B cell (primary cell): ENCODE data around the gene ARID3C. TPM values are rescaled to one million over a fixed set of nuclear protein-coding genes. Genes with fewer than 3 reads are reported as not detected.

Experiments used
- ATAC-seq: fragments of 200-7000 bp; cut with Tn5 transposase; one replicate; pipeline ENCODE4 v1.10.0; 2021; ENCODE audit warnings: low read depth, mild to moderate bottlenecking, moderate number of reproducible peaks, moderate library complexity
- CTCF ChIA-PET: fragments of 350-600 bp; sonication (Branson Sonifier 250); formaldehyde crosslinking; loops from one replicate; lab custom pipeline; 2021; ENCODE audit warnings: antibody characterized with exemption, inconsistent platforms; lab: Charles Lee
- POLR2A ChIA-PET: fragments of 350-600 bp; sonication (Branson Sonifier 250); formaldehyde crosslinking; loops from one replicate; lab custom pipeline; 2021; ENCODE audit warnings: antibody characterized with exemption; lab: Charles Lee
- DNase-seq: peaks from one replicate; pipeline ENCODE4 v3.0.0; 2013
- H2AFZ ChIP-seq: 2 replicates; pipeline ENCODE4 v1.6.1; 2012; ENCODE audit warnings: mild to moderate bottlenecking, low read depth, low read length; ENCODE audit not compliant: insufficient read depth, poor library complexity, severe bottlenecking
- H3K27ac ChIP-seq, 2 donors: 1 replicate in 1 of 2; 2 replicates in 1 of 2; pipeline ENCODE4 v1.5.1; 2012 to 2013; ENCODE audit warnings: low read length in 2 of 2, mild to moderate bottlenecking in 2 of 2, moderate library complexity in 1 of 2
- H3K27me3 ChIP-seq, 4 experiments: fragments of 200-600 bp in 1 of 4; sonication (generic) in 1 of 4; replicated peaks in 1 of 4; 1 replicate in 2 of 4; 2 replicates in 2 of 4; pipeline versions ENCODE4 v1.6.1 to v1.7.0; 2013 to 2016; ENCODE audit warnings: low read length in 3 of 4, mild to moderate bottlenecking in 2 of 4, mixed read lengths in 1 of 4, moderate library complexity in 1 of 4; ENCODE audit not compliant: insufficient read depth in 4 of 4, control insufficient read depth in 3 of 4; ENCODE audit errors: control extremely low read depth in 1 of 4
- H3K36me3 ChIP-seq, 2 experiments: replicated peaks in 1 of 2; 1 replicate in 1 of 2; 2 replicates in 1 of 2; pipeline versions ENCODE4 v1.6.1 to v1.7.1; 2013; ENCODE audit warnings: low read length in 1 of 2; ENCODE audit not compliant: insufficient read depth in 2 of 2, control insufficient read depth in 1 of 2; ENCODE audit errors: control extremely low read depth in 1 of 2, extremely low read depth in 1 of 2
- H3K4me1 ChIP-seq, 2 donors: fragments of 200-600 bp in 1 of 2; sonication (generic) in 1 of 2; 1 replicate in 1 of 2; 2 replicates in 1 of 2; pipeline versions ENCODE4 v1.5.1 to v1.6.1; 2013 to 2017; ENCODE audit warnings: low read length in 2 of 2; ENCODE audit not compliant: control insufficient read depth in 2 of 2, insufficient read depth in 2 of 2
- H3K4me2 ChIP-seq: replicated peaks from 2 replicates; pipeline ENCODE3; 2012; ENCODE audit warnings: mild to moderate bottlenecking, low read depth, low read length; ENCODE audit not compliant: poor library complexity, severe bottlenecking
- H3K4me3 ChIP-seq, 5 experiments: fragments of 200-600 bp in 1 of 5; sonication (generic) in 1 of 5; 1 replicate in 3 of 5; 2 replicates in 2 of 5; pipeline versions ENCODE4 v1.5.1 to v1.7.0; 2011 to 2016; ENCODE audit warnings: low read length in 4 of 5, mild to moderate bottlenecking in 4 of 5, low read depth in 2 of 5, control low read depth in 1 of 5, moderate library complexity in 1 of 5; ENCODE audit not compliant: insufficient read depth in 1 of 5; ENCODE audit errors: control extremely low read depth in 1 of 5, extremely low read depth in 1 of 5
- H3K79me2 ChIP-seq: fragments of 200-600 bp; sonication (generic); one replicate; pipeline ENCODE4 v1.6.0; 2016; ENCODE audit warnings: low read length; ENCODE audit not compliant: control insufficient read depth, insufficient read depth
- H3K9ac ChIP-seq: fragments of 200-600 bp; sonication (generic); 2 replicates; pipeline ENCODE4 v1.6.1; 2017; ENCODE audit warnings: mild to moderate bottlenecking, low read length, moderate library complexity
- H3K9me3 ChIP-seq, 3 donors: one replicate each; pipeline versions ENCODE4 v1.6.1 to v1.7.1; 2013; ENCODE audit warnings: low read length in 2 of 3; ENCODE audit not compliant: control insufficient read depth in 2 of 3, insufficient read depth in 1 of 3; ENCODE audit errors: control extremely low read depth in 1 of 3
- H4K20me1 ChIP-seq: 2 replicates; pipeline ENCODE4 v1.6.0; 2012; ENCODE audit warnings: mild to moderate bottlenecking, low read length; ENCODE audit not compliant: insufficient read depth, control insufficient read depth, poor library complexity, severe bottlenecking
- H3K27ac Mint-ChIP-seq: one replicate; pipeline ENCODE4 v1.8.0; 2021; ENCODE audit warnings: mixed read lengths
- H3K27me3 Mint-ChIP-seq: one replicate; pipeline ENCODE4 v1.8.0; 2021; ENCODE audit warnings: mixed read lengths
- H3K4me1 Mint-ChIP-seq: one replicate; pipeline ENCODE4 v1.8.0; 2021; ENCODE audit warnings: mixed read lengths
- H3K4me3 Mint-ChIP-seq: one replicate; pipeline ENCODE4 v1.8.0; 2021; ENCODE audit warnings: mixed read lengths
- H3K9me3 Mint-ChIP-seq: one replicate; pipeline ENCODE4 v1.8.0; 2022; ENCODE audit warnings: mixed read lengths; ENCODE audit not compliant: insufficient read depth
- EZH2 ChIP-seq: IDR thresholded peaks from 2 replicates; pipeline ENCODE4 v1.6.1; 2012; ENCODE audit warnings: borderline replicate concordance, low read depth, mild to moderate bottlenecking, moderate library complexity, low read length; ENCODE audit not compliant: insufficient read depth, poor library complexity, severe bottlenecking
- WGBS: methylation state at CpG from one replicate; pipeline ENCODE4 v1.1.5; 2013; ENCODE audit warnings: missing lambda C conversion rate; ENCODE audit not compliant: insufficient coverage; 5-methylcytosine and 5-hydroxymethylcytosine counted together
- intact Hi-C: fragments of 100-400 bp; cut with micrococcal nuclease; formaldehyde crosslinking; loops from one replicate; pipeline ENCODE4 v1.10.0; 2022
- polyA plus RNA-seq: library from polyadenylated mRNA; depleted of rRNA; stranded (reverse); fragments of >200 nt; gene quantifications from 2 replicates; pipeline ENCODE4 v1.2.3, GENCODE V29; 2012
- total RNA-seq, 2 donors: library from RNA; stranded (reverse); fragments of 120-200 nt in 1 of 2; gene quantifications; 1 replicate in 1 of 2; 2 replicates in 1 of 2; pipeline versions ENCODE4 v1.2.3 to v1.2.4, GENCODE V29; 2013 to 2022
- TF ChIP-seq, protein P1 (sequence below): fragments of 200-600 bp; IDR thresholded peaks from one replicate; pipeline ENCODE4 v1.8.0; 2022; ENCODE audit warnings: antibody characterized with exemption, mild to moderate bottlenecking

Gene ARID3C
- total and polyA plus RNA-seq, 2 donors (not counting 1 experiment from before 2014, with no cell fraction given) = not detected

DNA sequence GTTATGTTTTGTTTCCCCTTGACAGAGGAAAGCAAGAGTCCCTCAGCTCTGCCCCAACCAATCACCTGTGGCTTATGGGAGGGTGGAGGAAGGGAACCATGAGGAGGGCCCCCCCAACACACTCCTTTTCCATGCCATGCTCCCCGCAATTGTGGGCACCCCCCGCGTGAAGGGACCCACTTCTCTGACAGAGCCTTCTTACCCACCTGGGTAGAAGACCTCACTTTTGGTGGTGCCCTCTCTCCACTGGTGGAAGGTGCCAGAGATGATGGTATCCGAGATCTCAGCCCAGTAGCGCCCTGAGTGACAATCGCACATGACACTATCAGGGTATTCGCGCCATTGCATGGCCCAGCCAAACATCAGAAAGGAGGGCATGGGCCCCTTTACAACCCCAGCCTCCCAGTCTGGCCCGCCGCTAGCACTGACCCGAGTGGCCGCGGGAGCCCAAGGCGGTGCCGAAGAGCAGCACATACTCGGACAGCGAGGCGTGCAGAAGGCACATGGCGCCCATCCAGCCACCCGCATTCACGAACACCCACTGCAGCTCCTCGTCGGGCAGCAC lies 8.0 kb upstream of the ARID3C start:
- Histone ChIP-seq H3K79me2 (peaks cover 26% of the 10 kb centered on the region), H3K4me3 (peak overlapping the region; percentile 3 to 80 (median 63)), H3K36me3 (peaks cover 0 to 3% of the 10 kb centered on the region in 2 experiments), H2AFZ (peak overlapping the region; percentile 92), H3K27ac (peak overlapping the region; percentile 28 to 69), H4K20me1 (peaks cover 16% of the 10 kb centered on the region), H3K4me2 (peak overlapping the region; percentile 95), H3K9ac (peak overlapping the region; percentile 79), H3K9me3 (no peaks in the 10 kb centered on the region), H3K27me3 (no peaks in the 10 kb centered on the region), H3K4me1 (peaks cover 16 to 32% of the 10 kb centered on the region in 2 donors)
- H3K27me3 Mint-ChIP-seq = no peaks in the 10 kb centered on the region
- no peak for TF ChIP-seq EZH2
- TF ChIP-seq, protein P1, sequence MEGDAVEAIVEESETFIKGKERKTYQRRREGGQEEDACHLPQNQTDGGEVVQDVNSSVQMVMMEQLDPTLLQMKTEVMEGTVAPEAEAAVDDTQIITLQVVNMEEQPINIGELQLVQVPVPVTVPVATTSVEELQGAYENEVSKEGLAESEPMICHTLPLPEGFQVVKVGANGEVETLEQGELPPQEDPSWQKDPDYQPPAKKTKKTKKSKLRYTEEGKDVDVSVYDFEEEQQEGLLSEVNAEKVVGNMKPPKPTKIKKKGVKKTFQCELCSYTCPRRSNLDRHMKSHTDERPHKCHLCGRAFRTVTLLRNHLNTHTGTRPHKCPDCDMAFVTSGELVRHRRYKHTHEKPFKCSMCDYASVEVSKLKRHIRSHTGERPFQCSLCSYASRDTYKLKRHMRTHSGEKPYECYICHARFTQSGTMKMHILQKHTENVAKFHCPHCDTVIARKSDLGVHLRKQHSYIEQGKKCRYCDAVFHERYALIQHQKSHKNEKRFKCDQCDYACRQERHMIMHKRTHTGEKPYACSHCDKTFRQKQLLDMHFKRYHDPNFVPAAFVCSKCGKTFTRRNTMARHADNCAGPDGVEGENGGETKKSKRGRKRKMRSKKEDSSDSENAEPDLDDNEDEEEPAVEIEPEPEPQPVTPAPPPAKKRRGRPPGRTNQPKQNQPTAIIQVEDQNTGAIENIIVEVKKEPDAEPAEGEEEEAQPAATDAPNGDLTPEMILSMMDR = no peak
- no peaks in the 10 kb centered on the region for H3K9me3 Mint-ChIP-seq
- H3K4me3 Mint-ChIP-seq = peak overlapping the region; percentile 92
- H3K4me1 Mint-ChIP-seq = peaks cover 30% of the 10 kb centered on the region
- H3K27ac Mint-ChIP-seq = peak overlapping the region; percentile 61
- ChIA-PET CTCF (interaction anchor here (0.7 to 8.4 kb wide), 9 partner anchors 7 to 508 kb away, joined by 3 to 150 read pairs (median 5); partner anchors contain the start of genes DCTN3, GALT and RPP25L), POLR2A (interaction anchor here (0.6 to 2.8 kb wide), 7 partner anchors 10 to 624 kb away, joined by 4 to 31 read pairs (median 10); partner anchors contain the start of genes DCTN3, GALT and RPP25L)
- 11% methylated on average over 20 of the region's 23 CpGs for WGBS
- DNase-seq = no peak
- no peak for ATAC-seq
- intact Hi-C loops = loop anchor here (1.0 to 2.0 kb wide), 7 partner anchors 9 to 260 kb away; partner anchors contain the start of genes DCTN3, DNAI1, FAM219A and GALT

DNA sequence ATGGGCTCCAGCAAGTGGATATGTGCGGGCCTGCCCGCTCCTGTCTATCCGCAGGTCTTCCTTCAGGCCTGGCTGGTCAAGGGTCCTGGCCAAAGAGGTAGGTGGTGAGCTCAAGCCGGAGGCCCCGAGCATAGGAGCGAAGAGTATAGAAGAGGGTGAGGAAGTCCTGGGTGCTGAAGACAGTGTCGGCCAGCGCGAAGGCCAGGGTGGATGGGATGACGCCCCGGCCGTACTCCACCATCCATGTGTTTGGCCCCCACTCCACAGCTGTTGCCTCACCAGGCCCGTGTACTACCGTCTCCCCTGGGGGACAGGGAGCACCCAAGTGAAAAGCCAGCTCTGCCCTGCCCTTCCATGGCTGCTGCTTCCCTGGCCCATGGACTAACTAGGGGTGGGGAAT lies 6.7 kb upstream of the ARID3C start:
- no peak overlapping the region for H3K4me3 ChIP-seq
- no peak overlapping the region for H3K27ac ChIP-seq
- intact Hi-C loops = no loop called here
- no peaks in the 10 kb centered on the region for H3K9me3 ChIP-seq
- Mint-ChIP-seq H3K4me1 (peaks cover 30% of the 10 kb centered on the region), H3K4me3 (peak overlapping the region; percentile 66), H3K9me3 (no peaks in the 10 kb centered on the region), H3K27ac (peak overlapping the region; percentile 41), H3K27me3 (peaks cover 3% of the 10 kb centered on the region)
- TF ChIP-seq, protein P1 = no peak
- no peak for TF ChIP-seq EZH2
- no peak for ATAC-seq
- H2AFZ ChIP-seq = no peak overlapping the region
- peak overlapping the region; percentile 17 for H3K4me2 ChIP-seq
- CTCF ChIA-PET = interaction anchor here (1.2 to 8.4 kb wide), 12 partner anchors 12 to 302 kb away, joined by 3 to 150 read pairs (median 15); partner anchors contain the start of genes DCTN3, GALT and RPP25L
- POLR2A ChIA-PET = no interaction called here
- H4K20me1 ChIP-seq = peaks cover 16% of the 10 kb centered on the region
- H3K4me1 ChIP-seq = peaks cover 16 to 32% of the 10 kb centered on the region in 2 donors
- H3K9ac ChIP-seq = no peak overlapping the region
- peaks cover 0 to 4% (median 0%) of the 10 kb centered on the region in 4 experiments for H3K27me3 ChIP-seq
- DNase-seq = no peak
- peaks cover 0 to 3% of the 10 kb centered on the region in 2 experiments for H3K36me3 ChIP-seq
- peaks cover 26% of the 10 kb centered on the region for H3K79me2 ChIP-seq
- 88% methylated on average over 8 of the region's 14 CpGs for WGBS
